ENCODE results near the gene ZNF500. TPM values are rescaled to one million over a fixed set of nuclear protein-coding genes. Genes with fewer than 3 reads are reported as not detected.

Gene ZNF500
- 9.5 TPM for total RNA-seq

- ATAC-seq: peak; percentile 91
- DNase-seq (ENCODE audit: low spot score): peak; percentile 99
Observed at GRCh38 chr16:4766875-4767628, at the start of gene ZNF500. TSS of gene ZNF500 (minus strand) at chr16:4767162. CDS start at chr16:4765978, 1,184 bp downstream.

GRCh38 chr16:4814542-4815173 is 47.7 kb upstream of the ZNF500 start:
- DNase-seq (ENCODE audit: low spot score): peak; percentile 65
- ATAC-seq: peak; percentile 88

- ATAC-seq: no peak
Observed at GRCh38 chr16:4814046-4814445, 47.1 kb upstream of the ZNF500 start.

GRCh38 chr16:4813251-4814003 is 46.5 kb upstream of the ZNF500 start:
- DNase-seq (ENCODE audit: low spot score) (no peak), ATAC-seq (no peak)

More at GRCh38 chr16:4814046-4814445, 47.1 kb upstream of the ZNF500 start:
- DNase-seq (ENCODE audit: low spot score): no peak

GRCh38 chr16:4811773-4812172 is 44.8 kb upstream of the ZNF500 start:
- DNase-seq (ENCODE audit: low spot score): no peak
- ATAC-seq: no peak

GRCh38 chr16:4811242-4811641 is 44.3 kb upstream of the ZNF500 start:
- DNase-seq (ENCODE audit: low spot score) (no peak), ATAC-seq (no peak)

- DNase-seq (ENCODE audit: low spot score): no peak
- no peak for ATAC-seq
Observed at GRCh38 chr16:4806280-4806679, 39.3 kb upstream of the ZNF500 start.

GRCh38 chr16:4805231-4805630 is 38.3 kb upstream of the ZNF500 start:
- ATAC-seq (no peak), DNase-seq (ENCODE audit: low spot score) (no peak)

GRCh38 chr16:4803898-4804762 is 37.2 kb upstream of the ZNF500 start:
- ATAC-seq (no peak), DNase-seq (ENCODE audit: low spot score) (no peak)

GRCh38 chr16:4803401-4803844 is 36.5 kb upstream of the ZNF500 start:
- ATAC-seq (no peak), DNase-seq (ENCODE audit: low spot score) (no peak)

GRCh38 chr16:4802659-4803287 is 35.8 kb upstream of the ZNF500 start:
- peak; percentile 89 for ATAC-seq

GRCh38 chr16:4801962-4802658 is 35.1 kb upstream of the ZNF500 start, which contains the start of gene ROGDI:
TSS of gene ROGDI (minus strand) at chr16:4802633. CDS start at chr16:4802571, 62 bp downstream.
- ATAC-seq: peak; percentile 76
- DNase-seq (ENCODE audit: low spot score): peak; percentile 93

More at GRCh38 chr16:4802659-4803287, 35.8 kb upstream of the ZNF500 start:
- peak; percentile 93 for DNase-seq (ENCODE audit: low spot score)

GRCh38 chr16:4801051-4801961 is 34.3 kb upstream of the ZNF500 start:
- ATAC-seq: no peak
- no peak for DNase-seq (ENCODE audit: low spot score)

- ATAC-seq (no peak), DNase-seq (ENCODE audit: low spot score) (peak; percentile 54)
Observed at GRCh38 chr16:4800290-4801041, 33.5 kb upstream of the ZNF500 start.

- no peak for ATAC-seq
- DNase-seq (ENCODE audit: low spot score): no peak
Observed at GRCh38 chr16:4799171-4799855, 32.4 kb upstream of the ZNF500 start.

- DNase-seq (ENCODE audit: low spot score) (no peak), ATAC-seq (no peak)
Observed at GRCh38 chr16:4798456-4798855, 31.5 kb upstream of the ZNF500 start.

GRCh38 chr16:4797805-4798252 is 30.9 kb upstream of the ZNF500 start:
- ATAC-seq (no peak), DNase-seq (ENCODE audit: low spot score) (no peak)

Measured in left lobe of liver (tissue), 2 donors.